HCT116 (cell line): ENCODE results near the gene PRIMPOL. TPM values are rescaled to one million over a fixed set of nuclear protein-coding genes. Genes with fewer than 3 reads are reported as not detected.

Experiments
- ATAC-seq: fragments of 200-7000 bp; cut with Tn5 transposase; 2 replicates; pipeline ENCODE4 v1.9.1; 2020; ENCODE audit warnings: mild to moderate bottlenecking, moderate library complexity
- BruUV-seq: library from RNA; stranded (reverse); fragments of 400-500 nt; replicated peaks from 2 replicates; lab custom pipeline; 2021; lab: Mats Ljungman, UMichigan
- CTCF ChIA-PET: fragments of 300-600 bp; sonication (Branson Sonifier 250); formaldehyde crosslinking; loops from one replicate; lab custom pipeline; 2021; ENCODE audit warnings: antibody characterized with exemption; lab: Charles Lee
- POLR2A ChIA-PET: fragments of 300-600, 350-600 bp; sonication (Branson Sonifier 250); formaldehyde crosslinking; loops from one replicate; lab custom pipeline; 2021; ENCODE audit warnings: antibody characterized with exemption; lab: Charles Lee
- RAD21 ChIA-PET, 2 experiments: fragments of 300-600 bp; sonication (Branson Sonifier 250); formaldehyde crosslinking; loops; one replicate each; lab custom pipeline; 2023; ENCODE audit warnings: low total read pairs in 2 of 2; ENCODE audit not compliant: uncharacterized antibody in 2 of 2, unreplicated experiment in 2 of 2, low non-redundant PET in 1 of 2; lab: Charles Lee
- DNase-seq: peaks from one replicate; pipeline ENCODE4 v3.0.0-alpha.2; 2010; ENCODE audit warnings: low read depth, low spot score
- H2AFZ ChIP-seq: fragments of 200-600 bp; shearing (Covaris generic), sonication (generic); 2 replicates; pipeline ENCODE4 v1.6.1; 2017; ENCODE audit warnings: low read depth, mixed run types, mixed read lengths, antibody characterized with exemption, low read length; ENCODE audit not compliant: poor library complexity, severe bottlenecking
- H3K27ac ChIP-seq: 2 replicates; pipeline ENCODE4 v1.5.1; 2012; ENCODE audit warnings: low read depth, low read length
- H3K27me3 ChIP-seq: fragments of 200-600 bp; sonication (generic); 2 replicates; pipeline ENCODE4 v1.6.1; 2016; ENCODE audit warnings: mixed run types, low read length, mixed read lengths; ENCODE audit not compliant: insufficient read depth
- H3K36me3 ChIP-seq, 2 experiments: fragments of 200-500 bp in 1 of 2; fragments of 200-600 bp in 1 of 2; sonication (Bioruptor generic) in 1 of 2; sonication (generic) in 1 of 2; 2 replicates each; pipeline versions ENCODE4 v1.5.1 to v1.6.1; 2014 to 2016; ENCODE audit warnings: low read length in 2 of 2, inconsistent platforms in 1 of 2, mixed read lengths in 1 of 2, mixed run types in 1 of 2; ENCODE audit not compliant: insufficient read depth in 2 of 2, control insufficient read depth in 1 of 2
- H3K4me1 ChIP-seq, 2 experiments: fragments of 200-600 bp in 1 of 2; sonication (generic) in 1 of 2; 2 replicates each; pipeline versions ENCODE4 v1.5.1 to v1.6.1; 2012 to 2017; ENCODE audit warnings: low read length in 2 of 2, inconsistent platforms in 1 of 2, mild to moderate bottlenecking in 1 of 2, mixed read lengths in 1 of 2, mixed run types in 1 of 2, moderate library complexity in 1 of 2; ENCODE audit not compliant: insufficient read depth in 2 of 2, control insufficient read depth in 1 of 2
- H3K4me2 ChIP-seq: fragments of 200-600 bp; sonication (generic); 2 replicates; pipeline ENCODE4 v1.6.1; 2017; ENCODE audit warnings: mixed run types, low read length, mixed read lengths
- H3K4me3 ChIP-seq, 2 experiments: fragments of 200-600 bp in 1 of 2; sonication (generic) in 1 of 2; replicated peaks in 1 of 2; 2 replicates each; pipeline ENCODE4 v1.5.1; 2011 to 2016; ENCODE audit warnings: low read length in 2 of 2, control low read depth in 1 of 2, low read depth in 1 of 2, mild to moderate bottlenecking in 1 of 2, mixed read lengths in 1 of 2, mixed run types in 1 of 2
- H3K79me2 ChIP-seq: fragments of 200-600 bp; sonication (generic); 2 replicates; pipeline ENCODE4 v1.6.1; 2017; ENCODE audit warnings: mild to moderate bottlenecking, mixed run types, low read length, moderate library complexity, mixed read lengths; ENCODE audit not compliant: insufficient read depth
- H3K9ac ChIP-seq: fragments of 200-600 bp; sonication (generic); 2 replicates; pipeline ENCODE4 v1.6.1; 2016; ENCODE audit warnings: low read length, mixed read lengths
- H3K9me2 ChIP-seq: fragments of 200-600 bp; sonication (generic), shearing (Covaris generic); 2 replicates; pipeline ENCODE4 v1.6.1; 2017; ENCODE audit warnings: mixed run types, mild to moderate bottlenecking, moderate library complexity; ENCODE audit not compliant: insufficient read depth
- H3K9me3 ChIP-seq, 2 experiments: fragments of 200-500 bp in 1 of 2; fragments of 200-600 bp in 1 of 2; sonication (Bioruptor generic) in 1 of 2; sonication (generic) in 1 of 2; 2 replicates each; pipeline ENCODE4 v1.6.1; 2014 to 2017; ENCODE audit warnings: low read length in 2 of 2, mixed read lengths in 2 of 2, inconsistent platforms in 1 of 2, low read depth in 1 of 2, mild to moderate bottlenecking in 1 of 2, mixed run types in 1 of 2, moderate library complexity in 1 of 2; ENCODE audit not compliant: control insufficient read depth in 1 of 2, insufficient read depth in 1 of 2
- H4K20me1 ChIP-seq: fragments of 200-600 bp; sonication (generic), shearing (Covaris generic); 2 replicates; pipeline ENCODE4 v1.6.1; 2017; ENCODE audit warnings: mixed run types, mild to moderate bottlenecking, moderate library complexity; ENCODE audit not compliant: insufficient read depth
- CEBPB ChIP-seq: IDR thresholded peaks from 2 replicates; pipeline ENCODE4 v1.6.1; 2012; ENCODE audit warnings: low read depth
- EZH2phosphoT487 ChIP-seq: fragments of 200-600 bp; IDR thresholded peaks from 2 replicates; pipeline ENCODE4 v1.6.1; 2018; ENCODE audit warnings: antibody characterized with exemption, borderline replicate concordance
- FOSL1 ChIP-seq: IDR thresholded peaks from 2 replicates; pipeline ENCODE4 v1.6.1; 2012; ENCODE audit warnings: low read depth
- POLR2A ChIP-seq: IDR thresholded peaks from 2 replicates; pipeline ENCODE4 v1.7.0; 2011; ENCODE audit warnings: borderline replicate concordance; ENCODE audit not compliant: insufficient read depth, insufficient read length; ENCODE audit errors: extremely low read depth
- POLR2AphosphoS5 ChIP-seq: IDR thresholded peaks from 2 replicates; pipeline ENCODE4 v1.6.1; 2011; ENCODE audit warnings: mild to moderate bottlenecking, low read depth, low read length, moderate library complexity
- SIN3A ChIP-seq: IDR thresholded peaks from 2 replicates; pipeline ENCODE4 v1.6.1; 2012; ENCODE audit warnings: low read depth
- SP1 ChIP-seq: IDR thresholded peaks from 2 replicates; pipeline ENCODE4 v1.6.1; 2012; ENCODE audit warnings: low read depth
- TCF7L2 ChIP-seq: IDR thresholded peaks from 2 replicates; pipeline ENCODE4 v1.7.0; 2011; ENCODE audit warnings: borderline replicate concordance, inconsistent platforms; ENCODE audit not compliant: insufficient read depth, insufficient read length; ENCODE audit errors: extremely low read depth
- YY1 ChIP-seq: IDR thresholded peaks from 2 replicates; pipeline ENCODE4 v1.6.1; 2011; ENCODE audit warnings: low read length, low read depth, moderate library complexity, mild to moderate bottlenecking; ENCODE audit not compliant: insufficient replicate concordance; ENCODE audit errors: extremely low read depth
- ZFX ChIP-seq: fragments of 450-650 bp; IDR thresholded peaks from 2 replicates; pipeline ENCODE4 v1.6.1; 2017
- ZNF274 ChIP-seq: fragments of 200-500 bp; sonication (Bioruptor generic); IDR thresholded peaks from 2 replicates; pipeline ENCODE4 v1.6.1; 2014; ENCODE audit warnings: mild to moderate bottlenecking, low read depth, low read length, inconsistent platforms
- intact Hi-C: fragments of 100-400 bp; cut with micrococcal nuclease; formaldehyde crosslinking; loops from 2 replicates; pipeline ENCODE4 v1.10.0; 2022
- total RNA-seq: library from RNA; stranded (reverse); gene quantifications from one replicate; pipeline ENCODE4 v1.2.1, GENCODE V29; 2021; ENCODE audit not compliant: unreplicated experiment
- TF ChIP-seq, protein P1 (sequence below): IDR thresholded peaks from 2 replicates; pipeline ENCODE4 v1.6.1; 2012
- TF ChIP-seq, protein P2 (sequence below): IDR thresholded peaks from 2 replicates; pipeline ENCODE4 v1.6.1; 2011; ENCODE audit warnings: mild to moderate bottlenecking, low read length, moderate library complexity; ENCODE audit not compliant: insufficient replicate concordance; ENCODE audit errors: extremely low read depth
- TF ChIP-seq, protein P3 (sequence below): IDR thresholded peaks from 2 replicates; pipeline ENCODE4 v1.6.1; 2012
- TF ChIP-seq, protein P4 (sequence below): IDR thresholded peaks from 2 replicates; pipeline ENCODE4 v1.6.1; 2012; ENCODE audit warnings: low read depth
- TF ChIP-seq, protein P5 (sequence below), 3 experiments: fragments of 200-600 bp in 1 of 3; sonication (generic) in 1 of 3; IDR thresholded peaks in 2 of 3; conservative IDR thresholded peaks in 1 of 3; 2 replicates each; pipeline ENCODE4 v1.5.1; 2012 to 2017; ENCODE audit warnings: low read depth in 2 of 3, low read length in 2 of 3, antibody characterized with exemption in 1 of 3, borderline replicate concordance in 1 of 3, control low read depth in 1 of 3, mild to moderate bottlenecking in 1 of 3, mixed read lengths in 1 of 3, mixed run types in 1 of 3, moderate library complexity in 1 of 3; ENCODE audit not compliant: insufficient read depth in 1 of 3

PRIMPOL gene
- total RNA-seq, 1 experiment from 2014 or later = 11.3 TPM

DNA sequence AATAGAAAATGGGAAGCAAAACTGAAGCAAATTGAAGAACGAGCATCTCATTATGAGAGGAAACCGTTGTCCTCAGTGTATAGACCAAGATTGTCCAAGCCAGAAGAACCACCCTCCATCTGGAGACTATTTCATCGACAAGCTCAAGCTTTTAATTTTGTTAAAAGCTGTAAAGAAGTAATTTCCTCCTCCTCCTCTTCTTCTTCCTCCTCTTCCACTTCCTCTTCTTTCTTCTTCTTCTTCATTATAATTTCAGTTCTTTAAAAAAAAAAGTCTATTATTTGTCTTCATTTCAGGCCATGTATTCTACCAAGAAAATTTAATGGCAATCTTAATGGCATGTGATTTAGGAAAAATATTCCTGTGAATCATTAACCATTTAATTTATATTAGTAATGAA lies 7.6 kb downstream of the PRIMPOL start:
- ChIA-PET POLR2A (no interaction called here), RAD21 (no interaction called here), CTCF (no interaction called here)
- no peaks in the 10 kb centered on the region for H3K36me3 ChIP-seq
- DNase-seq (no peak), ATAC-seq (no peak)
- intact Hi-C loops = no loop called here
- no peaks in the 10 kb centered on the region for H3K4me1 ChIP-seq
- no peaks in the 10 kb centered on the region for H3K9me2 ChIP-seq
- TF ChIP-seq, protein P1, sequence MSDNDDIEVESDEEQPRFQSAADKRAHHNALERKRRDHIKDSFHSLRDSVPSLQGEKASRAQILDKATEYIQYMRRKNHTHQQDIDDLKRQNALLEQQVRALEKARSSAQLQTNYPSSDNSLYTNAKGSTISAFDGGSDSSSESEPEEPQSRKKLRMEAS = no peak
- no peak for TF ChIP-seq POLR2A
- no peak for TF ChIP-seq ZFX
- TF ChIP-seq, protein P2, sequence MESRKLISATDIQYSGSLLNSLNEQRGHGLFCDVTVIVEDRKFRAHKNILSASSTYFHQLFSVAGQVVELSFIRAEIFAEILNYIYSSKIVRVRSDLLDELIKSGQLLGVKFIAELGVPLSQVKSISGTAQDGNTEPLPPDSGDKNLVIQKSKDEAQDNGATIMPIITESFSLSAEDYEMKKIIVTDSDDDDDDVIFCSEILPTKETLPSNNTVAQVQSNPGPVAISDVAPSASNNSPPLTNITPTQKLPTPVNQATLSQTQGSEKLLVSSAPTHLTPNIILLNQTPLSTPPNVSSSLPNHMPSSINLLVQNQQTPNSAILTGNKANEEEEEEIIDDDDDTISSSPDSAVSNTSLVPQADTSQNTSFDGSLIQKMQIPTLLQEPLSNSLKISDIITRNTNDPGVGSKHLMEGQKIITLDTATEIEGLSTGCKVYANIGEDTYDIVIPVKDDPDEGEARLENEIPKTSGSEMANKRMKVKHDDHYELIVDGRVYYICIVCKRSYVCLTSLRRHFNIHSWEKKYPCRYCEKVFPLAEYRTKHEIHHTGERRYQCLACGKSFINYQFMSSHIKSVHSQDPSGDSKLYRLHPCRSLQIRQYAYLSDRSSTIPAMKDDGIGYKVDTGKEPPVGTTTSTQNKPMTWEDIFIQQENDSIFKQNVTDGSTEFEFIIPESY = no peak
- no peak for TF ChIP-seq SIN3A
- TF ChIP-seq POLR2AphosphoS5 = no peak
- no peak for TF ChIP-seq CEBPB
- no peak for TF ChIP-seq ZNF274
- no peak for TF ChIP-seq TCF7L2
- TF ChIP-seq FOSL1 = no peak
- no peak for TF ChIP-seq EZH2phosphoT487
- TF ChIP-seq SP1 = no peak
- no peak for TF ChIP-seq YY1
- TF ChIP-seq, protein P3, sequence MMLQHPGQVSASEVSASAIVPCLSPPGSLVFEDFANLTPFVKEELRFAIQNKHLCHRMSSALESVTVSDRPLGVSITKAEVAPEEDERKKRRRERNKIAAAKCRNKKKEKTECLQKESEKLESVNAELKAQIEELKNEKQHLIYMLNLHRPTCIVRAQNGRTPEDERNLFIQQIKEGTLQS = no peak
- TF ChIP-seq, protein P4, sequence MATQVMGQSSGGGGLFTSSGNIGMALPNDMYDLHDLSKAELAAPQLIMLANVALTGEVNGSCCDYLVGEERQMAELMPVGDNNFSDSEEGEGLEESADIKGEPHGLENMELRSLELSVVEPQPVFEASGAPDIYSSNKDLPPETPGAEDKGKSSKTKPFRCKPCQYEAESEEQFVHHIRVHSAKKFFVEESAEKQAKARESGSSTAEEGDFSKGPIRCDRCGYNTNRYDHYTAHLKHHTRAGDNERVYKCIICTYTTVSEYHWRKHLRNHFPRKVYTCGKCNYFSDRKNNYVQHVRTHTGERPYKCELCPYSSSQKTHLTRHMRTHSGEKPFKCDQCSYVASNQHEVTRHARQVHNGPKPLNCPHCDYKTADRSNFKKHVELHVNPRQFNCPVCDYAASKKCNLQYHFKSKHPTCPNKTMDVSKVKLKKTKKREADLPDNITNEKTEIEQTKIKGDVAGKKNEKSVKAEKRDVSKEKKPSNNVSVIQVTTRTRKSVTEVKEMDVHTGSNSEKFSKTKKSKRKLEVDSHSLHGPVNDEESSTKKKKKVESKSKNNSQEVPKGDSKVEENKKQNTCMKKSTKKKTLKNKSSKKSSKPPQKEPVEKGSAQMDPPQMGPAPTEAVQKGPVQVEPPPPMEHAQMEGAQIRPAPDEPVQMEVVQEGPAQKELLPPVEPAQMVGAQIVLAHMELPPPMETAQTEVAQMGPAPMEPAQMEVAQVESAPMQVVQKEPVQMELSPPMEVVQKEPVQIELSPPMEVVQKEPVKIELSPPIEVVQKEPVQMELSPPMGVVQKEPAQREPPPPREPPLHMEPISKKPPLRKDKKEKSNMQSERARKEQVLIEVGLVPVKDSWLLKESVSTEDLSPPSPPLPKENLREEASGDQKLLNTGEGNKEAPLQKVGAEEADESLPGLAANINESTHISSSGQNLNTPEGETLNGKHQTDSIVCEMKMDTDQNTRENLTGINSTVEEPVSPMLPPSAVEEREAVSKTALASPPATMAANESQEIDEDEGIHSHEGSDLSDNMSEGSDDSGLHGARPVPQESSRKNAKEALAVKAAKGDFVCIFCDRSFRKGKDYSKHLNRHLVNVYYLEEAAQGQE = no peak
- TF ChIP-seq, protein P5, sequence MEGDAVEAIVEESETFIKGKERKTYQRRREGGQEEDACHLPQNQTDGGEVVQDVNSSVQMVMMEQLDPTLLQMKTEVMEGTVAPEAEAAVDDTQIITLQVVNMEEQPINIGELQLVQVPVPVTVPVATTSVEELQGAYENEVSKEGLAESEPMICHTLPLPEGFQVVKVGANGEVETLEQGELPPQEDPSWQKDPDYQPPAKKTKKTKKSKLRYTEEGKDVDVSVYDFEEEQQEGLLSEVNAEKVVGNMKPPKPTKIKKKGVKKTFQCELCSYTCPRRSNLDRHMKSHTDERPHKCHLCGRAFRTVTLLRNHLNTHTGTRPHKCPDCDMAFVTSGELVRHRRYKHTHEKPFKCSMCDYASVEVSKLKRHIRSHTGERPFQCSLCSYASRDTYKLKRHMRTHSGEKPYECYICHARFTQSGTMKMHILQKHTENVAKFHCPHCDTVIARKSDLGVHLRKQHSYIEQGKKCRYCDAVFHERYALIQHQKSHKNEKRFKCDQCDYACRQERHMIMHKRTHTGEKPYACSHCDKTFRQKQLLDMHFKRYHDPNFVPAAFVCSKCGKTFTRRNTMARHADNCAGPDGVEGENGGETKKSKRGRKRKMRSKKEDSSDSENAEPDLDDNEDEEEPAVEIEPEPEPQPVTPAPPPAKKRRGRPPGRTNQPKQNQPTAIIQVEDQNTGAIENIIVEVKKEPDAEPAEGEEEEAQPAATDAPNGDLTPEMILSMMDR (IDR thresholded peaks at IDR 0.05 in 2 of 3, conservative IDR thresholded peaks at IDR 0.05 in 1 of 3; ENCODE audit: borderline replicate concordance in 1 of 3, insufficient read depth in 1 of 3, low read depth in 2 of 3, low read length in 2 of 3) = no peak
- H4K20me1 ChIP-seq = no peaks in the 10 kb centered on the region
- H3K9ac ChIP-seq = no peak overlapping the region
- no peaks in the 10 kb centered on the region for H3K27me3 ChIP-seq
- H3K27ac ChIP-seq = no peak overlapping the region
- no peak overlapping the region for H2AFZ ChIP-seq
- H3K4me3 ChIP-seq = no peak overlapping the region
- no peaks in the 10 kb centered on the region for H3K9me3 ChIP-seq
- no TSS peak for BruUV-seq
- H3K4me2 ChIP-seq = no peak overlapping the region
- H3K79me2 ChIP-seq = no peaks in the 10 kb centered on the region
